Measurements from ENCODE around the gene DCC. TPM values are rescaled to one million over a fixed set of nuclear protein-coding genes. Genes with fewer than 3 reads are reported as not detected.

DCC gene
- total RNA-seq, 1 experiment from 2014 or later: 0.39 TPM

DNA sequence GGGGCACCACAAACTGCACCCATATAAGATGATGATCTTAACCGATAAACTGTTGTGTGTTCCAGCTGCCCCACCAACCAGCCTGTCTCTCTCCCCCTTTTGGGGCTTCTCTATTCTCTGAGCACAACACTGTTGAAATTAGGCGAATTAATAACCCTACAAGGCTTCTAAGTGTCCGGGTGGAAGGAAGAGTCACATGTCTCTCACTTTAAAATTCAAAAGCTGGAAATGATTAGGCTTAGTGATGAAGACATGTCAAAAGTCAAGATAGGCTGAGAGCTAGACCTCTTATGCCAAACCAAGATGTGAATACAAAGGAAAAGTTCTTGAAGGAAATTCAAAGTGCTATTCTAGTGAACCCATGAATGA is 1102.4 kb downstream of the DCC start:
- no peak overlapping the region for H3K27ac Mint-ChIP-seq (ENCODE audit: unreplicated experiment)
- Histone ChIP-seq H3K27me3 (replicated peaks; ENCODE audit: control insufficient read depth, insufficient read depth, low read length) (no peaks in the 10 kb centered on the region), H3K9me3 (no peaks in the 10 kb centered on the region), H3K36me3 (ENCODE audit: control insufficient read depth, insufficient read depth, low read length) (no peaks in the 10 kb centered on the region), H3K4me3 (ENCODE audit: low read depth, low read length) (no peak overlapping the region), H3K4me1 (no peaks in the 10 kb centered on the region)
- CTCF ChIA-PET: no interaction called here
- H3K27me3 Mint-ChIP-seq (ENCODE audit: insufficient read depth, unreplicated experiment): peaks cover 6% of the 10 kb centered on the region
- H3K36me3 Mint-ChIP-seq (ENCODE audit: insufficient read depth, unreplicated experiment): no peaks in the 10 kb centered on the region
- intact Hi-C loops (cut with micrococcal nuclease; ENCODE audit: unreplicated experiment): no loop called here
- no peak overlapping the region for H3K4me3 Mint-ChIP-seq (ENCODE audit: unreplicated experiment)
- TF ChIP-seq, protein P1, sequence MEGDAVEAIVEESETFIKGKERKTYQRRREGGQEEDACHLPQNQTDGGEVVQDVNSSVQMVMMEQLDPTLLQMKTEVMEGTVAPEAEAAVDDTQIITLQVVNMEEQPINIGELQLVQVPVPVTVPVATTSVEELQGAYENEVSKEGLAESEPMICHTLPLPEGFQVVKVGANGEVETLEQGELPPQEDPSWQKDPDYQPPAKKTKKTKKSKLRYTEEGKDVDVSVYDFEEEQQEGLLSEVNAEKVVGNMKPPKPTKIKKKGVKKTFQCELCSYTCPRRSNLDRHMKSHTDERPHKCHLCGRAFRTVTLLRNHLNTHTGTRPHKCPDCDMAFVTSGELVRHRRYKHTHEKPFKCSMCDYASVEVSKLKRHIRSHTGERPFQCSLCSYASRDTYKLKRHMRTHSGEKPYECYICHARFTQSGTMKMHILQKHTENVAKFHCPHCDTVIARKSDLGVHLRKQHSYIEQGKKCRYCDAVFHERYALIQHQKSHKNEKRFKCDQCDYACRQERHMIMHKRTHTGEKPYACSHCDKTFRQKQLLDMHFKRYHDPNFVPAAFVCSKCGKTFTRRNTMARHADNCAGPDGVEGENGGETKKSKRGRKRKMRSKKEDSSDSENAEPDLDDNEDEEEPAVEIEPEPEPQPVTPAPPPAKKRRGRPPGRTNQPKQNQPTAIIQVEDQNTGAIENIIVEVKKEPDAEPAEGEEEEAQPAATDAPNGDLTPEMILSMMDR (IDR thresholded peaks at IDR 0.05; ENCODE audit: insufficient read depth in 1 of 2, low read depth in 1 of 2, low read length in 1 of 2, severe bottlenecking in 1 of 2, unreplicated experiment in 1 of 2): no peak
- POLR2A ChIA-PET: no interaction called here
- no peaks in the 10 kb centered on the region for H3K4me1 Mint-ChIP-seq (ENCODE audit: low read depth, unreplicated experiment)
- no peak for DNase-seq
- H3K9me3 Mint-ChIP-seq (ENCODE audit: unreplicated experiment): no peaks in the 10 kb centered on the region
- no TSS peak for BruUV-seq (replicated peaks)

DNA sequence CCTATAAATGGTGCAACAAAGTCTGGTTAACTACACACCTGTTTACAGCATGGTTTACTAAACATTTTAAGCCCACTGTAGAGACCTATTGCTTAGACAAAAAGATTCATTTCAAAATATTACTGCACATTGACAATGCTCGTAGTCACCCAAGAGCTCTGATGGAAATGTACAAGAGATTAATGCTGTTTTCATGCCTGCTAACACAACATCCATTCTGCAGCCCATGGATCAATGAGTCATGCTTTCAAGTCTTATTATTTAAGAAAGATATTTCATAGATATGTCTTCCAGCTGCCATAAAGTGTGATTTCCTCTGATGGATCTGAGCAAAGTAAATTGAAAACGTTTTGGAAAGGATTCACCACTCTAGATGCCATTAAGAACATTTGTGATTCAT is 1103.3 kb downstream of the DCC start:
- H3K27me3 ChIP-seq (replicated peaks; ENCODE audit: control insufficient read depth, insufficient read depth, low read length): no peaks in the 10 kb centered on the region
- CTCF ChIA-PET: no interaction called here
- Mint-ChIP-seq H3K27me3 (ENCODE audit: insufficient read depth, unreplicated experiment) (peaks cover 6% of the 10 kb centered on the region), H3K36me3 (ENCODE audit: insufficient read depth, unreplicated experiment) (no peaks in the 10 kb centered on the region), H3K4me3 (ENCODE audit: unreplicated experiment) (no peak overlapping the region), H3K4me1 (ENCODE audit: low read depth, unreplicated experiment) (no peaks in the 10 kb centered on the region), H3K27ac (ENCODE audit: unreplicated experiment) (no peak overlapping the region), H3K9me3 (ENCODE audit: unreplicated experiment) (no peaks in the 10 kb centered on the region)
- no peaks in the 10 kb centered on the region for H3K36me3 ChIP-seq (ENCODE audit: control insufficient read depth, insufficient read depth, low read length)
- intact Hi-C loops (cut with micrococcal nuclease; ENCODE audit: unreplicated experiment): no loop called here
- no peaks in the 10 kb centered on the region for H3K9me3 ChIP-seq
- H3K4me3 ChIP-seq (ENCODE audit: low read depth, low read length): no peak overlapping the region
- no peak for DNase-seq
- TF ChIP-seq, protein P1 (IDR thresholded peaks at IDR 0.05; ENCODE audit: insufficient read depth in 1 of 2, low read depth in 1 of 2, low read length in 1 of 2, severe bottlenecking in 1 of 2, unreplicated experiment in 1 of 2): no peak
- POLR2A ChIA-PET: no interaction called here
- BruUV-seq (replicated peaks): no TSS peak
- no peaks in the 10 kb centered on the region for H3K4me1 ChIP-seq

DNA sequence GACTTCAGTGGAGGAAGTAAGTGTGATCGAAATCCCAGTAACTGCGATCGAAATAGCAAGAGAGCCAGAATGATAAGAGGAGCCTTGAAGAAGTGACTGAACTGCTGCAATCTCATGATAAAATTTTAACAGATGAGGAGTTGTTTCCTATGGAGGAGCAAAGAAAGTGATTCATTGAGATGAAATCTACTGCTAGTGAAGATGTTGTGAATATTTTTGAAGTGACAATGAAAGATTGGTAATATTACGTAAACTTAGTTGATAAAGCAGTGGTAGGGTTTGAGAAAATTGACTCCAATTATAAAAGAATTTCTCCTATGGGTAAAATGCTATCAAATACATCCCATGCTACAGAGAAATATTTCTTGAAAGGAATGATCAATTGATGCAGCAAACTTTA is 1103.8 kb downstream of the DCC start:
- Mint-ChIP-seq H3K4me1 (ENCODE audit: low read depth, unreplicated experiment) (no peaks in the 10 kb centered on the region), H3K4me3 (ENCODE audit: unreplicated experiment) (no peak overlapping the region), H3K27ac (ENCODE audit: unreplicated experiment) (no peak overlapping the region), H3K36me3 (ENCODE audit: insufficient read depth, unreplicated experiment) (no peaks in the 10 kb centered on the region), H3K27me3 (ENCODE audit: insufficient read depth, unreplicated experiment) (peaks cover 6% of the 10 kb centered on the region), H3K9me3 (ENCODE audit: unreplicated experiment) (no peaks in the 10 kb centered on the region)
- no TSS peak for BruUV-seq (replicated peaks)
- no peaks in the 10 kb centered on the region for H3K27me3 ChIP-seq (replicated peaks; ENCODE audit: control insufficient read depth, insufficient read depth, low read length)
- ChIA-PET CTCF (no interaction called here), POLR2A (no interaction called here)
- TF ChIP-seq, protein P1 (IDR thresholded peaks at IDR 0.05; ENCODE audit: insufficient read depth in 1 of 2, low read depth in 1 of 2, low read length in 1 of 2, severe bottlenecking in 1 of 2, unreplicated experiment in 1 of 2): no peak
- H3K36me3 ChIP-seq (ENCODE audit: control insufficient read depth, insufficient read depth, low read length): no peaks in the 10 kb centered on the region
- intact Hi-C loops (cut with micrococcal nuclease; ENCODE audit: unreplicated experiment): no loop called here
- H3K9me3 ChIP-seq: no peaks in the 10 kb centered on the region
- H3K4me3 ChIP-seq (ENCODE audit: low read depth, low read length): no peak overlapping the region
- no peak for DNase-seq
- no peaks in the 10 kb centered on the region for H3K4me1 ChIP-seq

Data from Caco-2 (cell line).